GM23338 (cell line): Measurements from ENCODE around the gene PITX1. TPM values are rescaled to one million over a fixed set of nuclear protein-coding genes. Genes with fewer than 3 reads are reported as not detected.

Experiments used
- CREB1 ChIP-seq: fragments of 250-450 bp; sonication (Bioruptor Pico); IDR thresholded peaks from 2 replicates; pipeline ENCODE4 v1.5.0; 2020; ENCODE audit warnings: low read depth, mild to moderate bottlenecking, moderate library complexity
- CTCF ChIP-seq, 2 experiments: fragments of 200-600 bp in 1 of 2; sonication (generic) in 1 of 2; conservative IDR thresholded peaks; 2 replicates each; pipeline versions ENCODE4 v1.5.1 to v1.6.1; 2016 to 2017; ENCODE audit warnings: antibody characterized with exemption in 2 of 2, low read depth in 2 of 2, mild to moderate bottlenecking in 2 of 2, moderate library complexity in 1 of 2
- ETS1 ChIP-seq: IDR thresholded peaks from 2 replicates; pipeline ENCODE4 v1.6.1; 2016; ENCODE audit warnings: antibody characterized with exemption
- EZH2 ChIP-seq: fragments of 200-600 bp; sonication (generic); IDR thresholded peaks from one replicate; pipeline ENCODE4 v1.8.0; 2017; ENCODE audit warnings: antibody characterized with exemption, mild to moderate bottlenecking, low read depth; ENCODE audit not compliant: unreplicated experiment
- EZH2phosphoT487 ChIP-seq: fragments of 200-600 bp; sonication (generic); IDR thresholded peaks from one replicate; pipeline ENCODE4 v1.8.1; 2018; ENCODE audit warnings: antibody characterized with exemption; ENCODE audit not compliant: unreplicated experiment
- JUNB ChIP-seq: IDR thresholded peaks from one replicate; pipeline ENCODE4 v1.6.1; 2016; ENCODE audit warnings: antibody characterized with exemption; ENCODE audit not compliant: unreplicated experiment
- POLR2AphosphoS5 ChIP-seq: IDR thresholded peaks from 2 replicates; pipeline ENCODE4 v1.6.1; 2016; ENCODE audit warnings: antibody characterized with exemption, low read depth
- STAT1 ChIP-seq: IDR thresholded peaks from one replicate; pipeline ENCODE4 v1.6.1; 2016; ENCODE audit warnings: antibody characterized with exemption; ENCODE audit not compliant: unreplicated experiment
- ZNF462 ChIP-seq: fragments of 250-450 bp; sonication (Bioruptor Pico); IDR thresholded peaks from 2 replicates; pipeline ENCODE4 v1.5.0; 2020; ENCODE audit warnings: mild to moderate bottlenecking, moderate library complexity
- polyA plus RNA-seq: library from polyadenylated mRNA; unstranded; fragments of >200 nt; fragmentation: Nextera tagmentation; extraction: Ambion mirVana; gene quantifications from 2 replicates; pipeline ENCODE4 v1.2.1, GENCODE V29; 2016
- total RNA-seq: library from RNA; depleted of rRNA; stranded (reverse); fragments of >200 nt; shearing (Covaris generic); gene quantifications from 2 replicates; pipeline ENCODE4 v1.2.3, GENCODE V29; 2014

Gene PITX1
- total and polyA plus RNA-seq, 2 experiments from 2014 or later = not detected

- TF ChIP-seq ZNF462 (CRISPR knock-in tag) (no peak), CREB1 (CRISPR knock-in tag) (no peak), EZH2phosphoT487 (no peak), JUNB (no peak), ETS1 (no peak), POLR2AphosphoS5 (no peak), STAT1 (no peak), EZH2 (no peak), CTCF (conservative IDR thresholded peaks at IDR 0.05; ENCODE audit: low read depth in 2 of 2) (no peak)
These were observed 13.3 kb upstream of the PITX1 start (continued) for GRCh38 chr5:135047347-135047695.
